GF-D8 (cell line): Measurements from ENCODE around the gene HLA-G.
"Not testable (repeated sequence)": the region's sequence is repeated elsewhere in the genome, so short reads cannot be mapped to it uniquely, and the experiment has no call there.

Source experiments
- DNase-seq: peaks from one replicate; lab custom pipeline; 2025; lab: John Stamatoyannopoulos, UW

HLA-G gene

GRCh38 chr6:29875257-29875656 lies 47.6 kb downstream of the HLA-G start:
- no peak for DNase-seq

- not testable (repeated sequence) for DNase-seq
Measured at GRCh38 chr6:29875734-29876133, 48.1 kb downstream of the HLA-G start.
